NB4 (cell line): ENCODE results near the gene ZBTB7C.

Experiments used
- DNase-seq: peaks from one replicate; pipeline ENCODE4 v3.0.0; 2010; ENCODE audit warnings: low read depth
- H3K4me3 ChIP-seq: one replicate; pipeline ENCODE4 v1.5.1; 2011; ENCODE audit warnings: mild to moderate bottlenecking, low read depth, low read length, moderate library complexity
- CTCF ChIP-seq: IDR thresholded peaks from one replicate; pipeline ENCODE4 v1.5.1; 2012; ENCODE audit warnings: low read depth, low read length
- MAX ChIP-seq: IDR thresholded peaks from 2 replicates; pipeline ENCODE4 v1.6.1; 2011; ENCODE audit warnings: low read depth, low read length
- MYC ChIP-seq: IDR thresholded peaks from 2 replicates; pipeline ENCODE4 v1.6.1; 2011; ENCODE audit warnings: low read depth, low read length
- POLR2A ChIP-seq: IDR thresholded peaks from 2 replicates; pipeline ENCODE4 v1.6.1; 2011; ENCODE audit warnings: mild to moderate bottlenecking; ENCODE audit not compliant: insufficient read length; ENCODE audit errors: extremely low read depth

The ZBTB7C gene

GRCh38 chr18:48304906-48305693 is 104.1 kb downstream of the ZBTB7C start:
- no peak for DNase-seq

GRCh38 chr18:48303883-48304282 is 105.3 kb downstream of the ZBTB7C start:
- DNase-seq: no peak
- TF ChIP-seq POLR2A (no peak), MYC (no peak), MAX (no peak), CTCF (no peak)
- no peak overlapping the region for H3K4me3 ChIP-seq

More at GRCh38 chr18:48304906-48305693, 104.1 kb downstream of the ZBTB7C start:
- H3K4me3 ChIP-seq: no peak overlapping the region
- no peak for TF ChIP-seq MAX
- TF ChIP-seq MYC: no peak
- TF ChIP-seq CTCF: no peak
- no peak for TF ChIP-seq POLR2A

GRCh38 chr18:48302736-48303135 is 106.4 kb downstream of the ZBTB7C start:
- TF ChIP-seq CTCF (no peak), MAX (no peak), POLR2A (no peak), MYC (no peak)
- no peak overlapping the region for H3K4me3 ChIP-seq
- no peak for DNase-seq

GRCh38 chr18:48300463-48300961 is 108.7 kb downstream of the ZBTB7C start:
- peak; percentile 88 for DNase-seq
- no peak overlapping the region for H3K4me3 ChIP-seq
- TF ChIP-seq CTCF (no peak), POLR2A (no peak), MYC (no peak), MAX (no peak)

GRCh38 chr18:48297139-48297538 is 112.0 kb downstream of the ZBTB7C start:
- no peak for DNase-seq
- TF ChIP-seq MYC (no peak), POLR2A (no peak), CTCF (no peak), MAX (no peak)
- no peak overlapping the region for H3K4me3 ChIP-seq

GRCh38 chr18:48296581-48296980 is 112.6 kb downstream of the ZBTB7C start:
- no peak overlapping the region for H3K4me3 ChIP-seq
- TF ChIP-seq POLR2A: no peak
- TF ChIP-seq MAX: no peak
- TF ChIP-seq MYC: no peak
- TF ChIP-seq CTCF: no peak
- no peak for DNase-seq
